ENCODE measurements around the gene AGBL4.

- TF ChIP-seq CTCF (IDR thresholded peaks at IDR 0.05) (no peak), POLR2A (IDR thresholded peaks at IDR 0.05) (no peak)
These were observed 997.4 kb downstream of the AGBL4 start for GRCh38 chr1:49026230-49026811.

All from lower leg skin (tissue), 3 donors.